Measurements from ENCODE around the gene USP33. TPM values are rescaled to one million over a fixed set of nuclear protein-coding genes. Genes with fewer than 3 reads are reported as not detected.

USP33 gene
- total and polyA plus RNA-seq, 8 donors, result 17.3 to 174 (median 61.2) TPM

DNA sequence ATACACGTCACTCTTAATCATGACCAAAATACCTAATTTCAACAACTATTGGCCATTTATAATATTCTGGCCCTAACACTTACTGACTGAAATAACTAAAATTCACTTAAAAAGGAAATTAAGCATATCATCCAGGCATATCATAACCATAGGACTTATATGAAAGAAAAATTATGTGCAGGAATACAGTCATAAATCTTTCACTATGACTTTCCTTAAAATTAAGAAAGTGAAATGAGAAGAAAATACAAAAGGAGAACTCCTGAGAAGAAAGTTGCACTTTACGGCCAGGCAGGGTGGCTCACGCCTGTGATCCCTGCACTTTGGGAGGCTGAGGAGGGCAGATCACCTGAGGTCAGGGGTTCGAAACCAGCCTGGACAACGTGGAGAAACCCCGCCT, 86.6 kb downstream of the USP33 start:
- H3K27ac ChIP-seq, result no peak overlapping the region
- H3K4me1 ChIP-seq, result peaks cover 0 to 87% (median 39%) of the 10 kb centered on the region in 4 donors
- no peaks in the 10 kb centered on the region for H3K9me3 ChIP-seq
- DNase-seq, result no peak
- WGBS, 5 donors, result 89 to 95% (median 91%) methylated on average over 6 of the region's 6 CpGs
- H3K36me3 ChIP-seq, result peaks cover 0 to 6% (median 0%) of the 10 kb centered on the region in 4 donors
- no peaks in the 10 kb centered on the region for H3K27me3 ChIP-seq
- intact Hi-C loops (cut with DNase I; ENCODE audit: low total_unique reads), result no loop called here
- H3K4me3 ChIP-seq, result no peak overlapping the region
- no peak for TF ChIP-seq EP300 (IDR thresholded peaks at IDR 0.05)
- TF ChIP-seq POLR2AphosphoS5 (IDR thresholded peaks at IDR 0.05), result no peak
- no peak for TF ChIP-seq POLR2A (IDR thresholded peaks at IDR 0.05)
- TF ChIP-seq, protein P1, sequence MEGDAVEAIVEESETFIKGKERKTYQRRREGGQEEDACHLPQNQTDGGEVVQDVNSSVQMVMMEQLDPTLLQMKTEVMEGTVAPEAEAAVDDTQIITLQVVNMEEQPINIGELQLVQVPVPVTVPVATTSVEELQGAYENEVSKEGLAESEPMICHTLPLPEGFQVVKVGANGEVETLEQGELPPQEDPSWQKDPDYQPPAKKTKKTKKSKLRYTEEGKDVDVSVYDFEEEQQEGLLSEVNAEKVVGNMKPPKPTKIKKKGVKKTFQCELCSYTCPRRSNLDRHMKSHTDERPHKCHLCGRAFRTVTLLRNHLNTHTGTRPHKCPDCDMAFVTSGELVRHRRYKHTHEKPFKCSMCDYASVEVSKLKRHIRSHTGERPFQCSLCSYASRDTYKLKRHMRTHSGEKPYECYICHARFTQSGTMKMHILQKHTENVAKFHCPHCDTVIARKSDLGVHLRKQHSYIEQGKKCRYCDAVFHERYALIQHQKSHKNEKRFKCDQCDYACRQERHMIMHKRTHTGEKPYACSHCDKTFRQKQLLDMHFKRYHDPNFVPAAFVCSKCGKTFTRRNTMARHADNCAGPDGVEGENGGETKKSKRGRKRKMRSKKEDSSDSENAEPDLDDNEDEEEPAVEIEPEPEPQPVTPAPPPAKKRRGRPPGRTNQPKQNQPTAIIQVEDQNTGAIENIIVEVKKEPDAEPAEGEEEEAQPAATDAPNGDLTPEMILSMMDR (IDR thresholded peaks at IDR 0.05), result no peak

DNA sequence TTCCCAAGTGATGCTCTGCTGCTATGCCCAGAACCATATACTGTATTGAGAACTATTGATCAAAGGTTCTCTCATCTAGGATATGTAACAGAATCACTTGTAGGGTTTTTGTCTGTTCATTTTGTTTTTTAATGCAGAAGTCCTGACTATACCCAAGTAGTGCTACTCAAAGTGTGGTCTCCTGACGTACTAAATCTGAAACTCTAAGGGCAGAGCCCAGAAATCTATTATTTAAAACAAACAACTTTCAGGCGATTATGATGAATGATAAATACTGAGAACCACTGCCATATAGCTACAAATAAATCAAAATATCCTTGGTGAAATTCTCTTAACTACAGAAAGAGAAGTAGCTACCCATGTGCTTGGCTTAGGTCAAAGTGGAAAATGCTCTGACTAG, 87.3 kb downstream of the USP33 start:
- H3K36me3 ChIP-seq, result peaks cover 0 to 6% (median 0%) of the 10 kb centered on the region in 4 donors
- intact Hi-C loops (cut with DNase I; ENCODE audit: low total_unique reads), result no loop called here
- 34 to 66% (median 44%) methylated on average over 2 of the region's 2 CpGs for WGBS, 5 donors
- no peaks in the 10 kb centered on the region for H3K9me3 ChIP-seq
- H3K27me3 ChIP-seq, result no peaks in the 10 kb centered on the region
- DNase-seq, result no peak
- peaks cover 0 to 85% (median 37%) of the 10 kb centered on the region in 4 donors for H3K4me1 ChIP-seq
- TF ChIP-seq, protein P1 (IDR thresholded peaks at IDR 0.05), result no peak
- TF ChIP-seq EP300 (IDR thresholded peaks at IDR 0.05), result no peak
- TF ChIP-seq POLR2A (IDR thresholded peaks at IDR 0.05), result no peak
- TF ChIP-seq POLR2AphosphoS5 (IDR thresholded peaks at IDR 0.05), result no peak
- no peak overlapping the region for H3K4me3 ChIP-seq
- no peak overlapping the region for H3K27ac ChIP-seq

DNA sequence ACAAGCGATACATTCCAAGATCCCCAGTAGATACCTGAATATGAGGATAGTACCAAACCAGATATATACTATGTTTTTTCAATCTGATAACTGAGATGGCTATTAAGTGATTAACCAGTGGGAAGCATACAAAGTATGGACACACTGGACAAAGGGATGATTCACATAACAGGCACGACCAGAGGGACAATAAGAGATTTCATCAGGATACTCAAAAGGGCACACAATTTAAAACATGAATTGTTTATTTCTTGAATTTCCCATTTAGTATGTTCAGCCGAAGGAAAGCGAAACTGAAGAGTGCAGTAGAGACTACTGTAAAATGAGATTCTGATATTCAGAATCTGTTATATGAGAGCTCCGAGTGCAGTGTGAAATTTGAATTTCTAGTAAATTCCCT, 87.8 kb downstream of the USP33 start:
- Histone ChIP-seq H3K27ac (no peak overlapping the region), H3K4me3 (no peak overlapping the region), H3K27me3 (no peaks in the 10 kb centered on the region), H3K36me3 (peaks cover 0 to 6% (median 0%) of the 10 kb centered on the region in 4 donors), H3K9me3 (no peaks in the 10 kb centered on the region), H3K4me1 (peaks cover 0 to 84% (median 37%) of the 10 kb centered on the region in 4 donors)
- no peak for TF ChIP-seq POLR2AphosphoS5 (IDR thresholded peaks at IDR 0.05)
- TF ChIP-seq POLR2A (IDR thresholded peaks at IDR 0.05), result no peak
- TF ChIP-seq EP300 (IDR thresholded peaks at IDR 0.05), result no peak
- TF ChIP-seq, protein P1 (IDR thresholded peaks at IDR 0.05), result no peak
- 63 to 77% (median 73%) methylated on average over 5 of the region's 5 CpGs for WGBS, 5 donors
- intact Hi-C loops (cut with DNase I; ENCODE audit: low total_unique reads), result no loop called here
- no peak for DNase-seq

DNA sequence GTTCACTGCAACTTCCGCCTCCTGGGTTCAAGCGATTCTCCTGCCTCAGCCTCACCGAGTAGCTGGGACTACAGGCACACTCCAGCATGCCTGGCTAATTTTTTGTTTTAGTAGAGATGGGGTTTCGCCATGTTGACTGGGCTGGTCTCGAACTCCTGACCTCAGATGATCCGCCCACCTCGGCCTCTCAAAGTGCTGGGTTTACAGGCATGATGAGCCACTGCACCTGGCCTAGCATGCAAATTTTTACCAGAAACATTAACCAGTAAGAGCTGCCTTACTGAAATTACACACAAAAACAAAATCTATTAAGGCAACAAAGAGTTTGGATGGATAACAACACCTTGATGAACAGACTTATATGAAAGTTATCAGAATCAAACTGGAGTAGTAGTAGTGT, 89.3 kb downstream of the USP33 start:
- WGBS, 5 donors, result 86 to 97% (median 93%) methylated on average over 7 of the region's 7 CpGs
- H3K27ac ChIP-seq, result no peak overlapping the region
- DNase-seq, result no peak

More for the DNA sequence above, 89.3 kb downstream of the USP33 start:
- Histone ChIP-seq H3K27me3 (no peaks in the 10 kb centered on the region), H3K4me3 (no peak overlapping the region), H3K4me1 (peaks cover 0 to 87% (median 35%) of the 10 kb centered on the region in 4 donors), H3K9me3 (no peaks in the 10 kb centered on the region), H3K36me3 (peaks cover 0 to 6% (median 0%) of the 10 kb centered on the region in 4 donors)
- intact Hi-C loops (cut with DNase I; ENCODE audit: low total_unique reads), result no loop called here
- TF ChIP-seq EP300 (IDR thresholded peaks at IDR 0.05) (no peak), POLR2A (IDR thresholded peaks at IDR 0.05) (no peak), POLR2AphosphoS5 (IDR thresholded peaks at IDR 0.05) (no peak)
- TF ChIP-seq, protein P1 (IDR thresholded peaks at IDR 0.05), result no peak
